RWPE1 (cell line): Measurements from ENCODE around the gene SLC9A9.

Experiments used
- CTCF ChIA-PET: fragments of 350-600 bp; sonication (Branson Sonifier 250); formaldehyde crosslinking; extraction: SDS; loops from one replicate; lab custom pipeline; 2021; lab: Yijun Ruan, JAX
- POLR2A ChIA-PET: fragments of 400-600 bp; formaldehyde crosslinking; extraction: SDS; loops from one replicate; lab custom pipeline; 2020; ENCODE audit warnings: antibody characterized with exemption; ENCODE audit not compliant: low non-redundant PET; lab: Yijun Ruan, JAX
- DNase-seq: peaks from one replicate; pipeline ENCODE4 v3.0.0; 2012; ENCODE audit warnings: low spot score
- H3K27ac ChIP-seq: fragments of 450-650 bp; 2 replicates; pipeline ENCODE4 v1.5.1; 2017
- TF ChIP-seq, protein P1 (sequence below): fragments of 450-650 bp; conservative IDR thresholded peaks from 2 replicates; pipeline ENCODE4 v1.5.1; 2017; ENCODE audit warnings: low read depth, mild to moderate bottlenecking

SLC9A9 gene

DNA sequence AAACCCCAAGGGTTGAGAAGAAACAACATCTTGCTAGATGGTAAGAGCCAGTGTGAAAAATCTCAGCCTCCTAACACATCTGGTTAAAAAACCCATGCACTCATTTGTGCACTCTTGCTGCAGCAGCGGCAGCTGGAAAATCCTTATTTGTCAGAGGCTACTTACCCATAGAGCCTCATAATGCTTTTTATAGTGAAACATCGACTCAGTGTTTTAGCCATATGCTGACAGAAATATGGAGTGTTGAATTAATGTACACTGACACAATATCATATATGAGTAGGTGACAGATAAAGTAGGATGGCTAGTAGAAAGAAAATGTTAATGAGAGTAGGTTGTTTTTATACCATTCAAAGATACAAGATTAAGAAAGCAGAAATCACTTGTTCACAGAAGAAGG is 13.0 kb downstream of the SLC9A9 start:
- CTCF ChIA-PET: no interaction called here
- TF ChIP-seq, protein P1, sequence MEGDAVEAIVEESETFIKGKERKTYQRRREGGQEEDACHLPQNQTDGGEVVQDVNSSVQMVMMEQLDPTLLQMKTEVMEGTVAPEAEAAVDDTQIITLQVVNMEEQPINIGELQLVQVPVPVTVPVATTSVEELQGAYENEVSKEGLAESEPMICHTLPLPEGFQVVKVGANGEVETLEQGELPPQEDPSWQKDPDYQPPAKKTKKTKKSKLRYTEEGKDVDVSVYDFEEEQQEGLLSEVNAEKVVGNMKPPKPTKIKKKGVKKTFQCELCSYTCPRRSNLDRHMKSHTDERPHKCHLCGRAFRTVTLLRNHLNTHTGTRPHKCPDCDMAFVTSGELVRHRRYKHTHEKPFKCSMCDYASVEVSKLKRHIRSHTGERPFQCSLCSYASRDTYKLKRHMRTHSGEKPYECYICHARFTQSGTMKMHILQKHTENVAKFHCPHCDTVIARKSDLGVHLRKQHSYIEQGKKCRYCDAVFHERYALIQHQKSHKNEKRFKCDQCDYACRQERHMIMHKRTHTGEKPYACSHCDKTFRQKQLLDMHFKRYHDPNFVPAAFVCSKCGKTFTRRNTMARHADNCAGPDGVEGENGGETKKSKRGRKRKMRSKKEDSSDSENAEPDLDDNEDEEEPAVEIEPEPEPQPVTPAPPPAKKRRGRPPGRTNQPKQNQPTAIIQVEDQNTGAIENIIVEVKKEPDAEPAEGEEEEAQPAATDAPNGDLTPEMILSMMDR: no peak
- POLR2A ChIA-PET: no interaction called here

DNA sequence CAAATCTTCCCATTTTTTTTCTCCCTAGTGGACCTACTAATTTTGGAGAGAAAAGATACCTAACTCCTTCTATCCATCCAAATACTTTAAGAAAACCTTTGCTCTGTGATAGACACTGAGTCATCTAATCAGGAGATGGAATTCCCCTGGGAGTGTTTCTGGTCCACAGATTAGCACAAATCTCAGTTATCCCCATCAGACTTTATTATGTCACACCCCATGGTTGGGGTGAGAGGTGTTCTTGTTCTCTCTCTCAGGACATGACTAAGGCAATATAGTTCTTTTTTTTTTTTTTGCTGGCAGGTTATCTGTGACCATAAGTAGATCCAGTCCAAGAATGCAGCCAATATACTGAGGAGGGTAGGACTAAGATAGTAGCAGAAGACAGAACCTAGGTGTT is 15.8 kb downstream of the SLC9A9 start:
- POLR2A ChIA-PET: no interaction called here
- TF ChIP-seq, protein P1: no peak
- DNase-seq: no peak

More for the DNA sequence above, 13.0 kb downstream of the SLC9A9 start:
- DNase-seq: no peak
- no peak overlapping the region for H3K27ac ChIP-seq

DNA sequence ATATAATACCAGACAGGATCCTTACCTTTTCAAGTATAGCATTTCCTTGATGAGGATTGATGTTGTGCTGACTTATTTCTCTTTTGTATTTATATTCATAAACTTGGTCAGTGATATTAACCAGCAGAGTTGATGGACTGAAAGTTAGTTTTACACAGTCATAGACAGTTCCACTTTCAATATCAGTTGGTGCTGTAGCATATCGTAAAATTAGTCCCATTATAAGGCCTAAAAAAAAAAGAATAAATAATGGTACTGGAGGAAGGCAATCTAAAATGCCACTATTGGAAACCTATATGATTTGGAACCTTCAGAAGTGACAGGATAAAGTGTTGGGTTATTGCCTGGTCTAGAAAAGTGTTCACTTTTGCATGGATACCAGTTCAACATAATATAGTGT is 16.3 kb downstream of the SLC9A9 start:
- TF ChIP-seq, protein P1: no peak
- ChIA-PET CTCF (no interaction called here), POLR2A (no interaction called here)
- no peak overlapping the region for H3K27ac ChIP-seq
- DNase-seq: no peak

More for the DNA sequence above, 15.8 kb downstream of the SLC9A9 start:
- CTCF ChIA-PET: no interaction called here
- no peak overlapping the region for H3K27ac ChIP-seq

DNA sequence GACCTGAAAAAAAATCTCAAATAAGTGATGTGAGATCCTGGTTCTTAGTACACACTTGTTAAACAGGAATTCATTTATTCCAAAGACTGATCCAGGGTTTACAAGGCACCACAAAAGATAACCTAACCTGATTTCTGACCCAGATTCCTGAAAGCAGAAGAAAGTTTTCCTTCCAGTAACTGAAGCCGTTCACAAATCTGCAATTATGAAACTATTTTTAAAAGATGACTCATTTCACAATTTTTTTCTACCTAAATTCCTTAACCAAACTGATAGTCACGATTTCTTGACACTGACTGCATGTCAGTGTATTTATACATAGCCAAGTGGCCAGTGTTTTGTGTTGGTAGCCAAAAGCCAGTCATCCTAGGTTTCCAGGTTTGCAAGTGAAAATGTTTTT is 17.1 kb downstream of the SLC9A9 start:
- TF ChIP-seq, protein P1: no peak
- ChIA-PET CTCF (no interaction called here), POLR2A (no interaction called here)
- no peak overlapping the region for H3K27ac ChIP-seq
- DNase-seq: no peak

DNA sequence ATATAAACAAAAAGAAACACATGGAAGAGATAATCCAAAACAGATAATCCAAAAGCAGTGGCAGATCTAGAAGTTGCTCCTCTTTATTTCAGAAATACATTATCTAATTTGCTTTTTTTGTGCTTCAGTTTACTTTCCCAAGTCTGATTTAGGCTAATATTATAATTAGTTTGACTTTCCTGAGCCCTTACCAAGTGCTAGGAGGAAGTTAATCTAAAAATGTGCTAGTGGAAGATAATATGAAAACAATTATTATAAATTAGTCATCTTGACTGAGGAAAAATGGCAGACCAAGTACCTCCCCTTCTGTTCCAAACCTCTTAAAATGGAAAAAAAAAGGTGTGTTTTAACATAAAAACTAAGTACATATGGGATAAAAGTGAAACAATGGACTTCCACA is 17.5 kb downstream of the SLC9A9 start:
- CTCF ChIA-PET: no interaction called here

DNA sequence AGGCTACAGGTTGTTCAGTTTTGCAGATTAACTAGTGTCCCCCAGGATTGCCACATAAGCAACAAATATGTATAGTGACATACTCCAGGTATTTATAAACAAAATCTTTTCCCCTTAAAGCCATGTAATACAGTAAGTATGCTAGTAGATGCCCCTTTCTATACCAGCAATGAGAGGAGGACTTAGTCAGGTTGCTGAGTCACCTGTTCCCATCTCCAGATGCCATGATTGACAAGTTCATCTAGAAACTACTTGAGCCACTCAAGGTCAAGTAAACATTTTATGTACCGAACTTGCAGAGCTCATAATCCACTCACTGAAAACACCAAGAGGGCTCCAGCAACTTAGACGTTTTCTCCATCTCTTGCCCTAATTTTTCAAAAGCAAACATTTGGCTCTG is 18.2 kb downstream of the SLC9A9 start:
- ChIA-PET CTCF (no interaction called here), POLR2A (no interaction called here)
- DNase-seq: no peak
- TF ChIP-seq, protein P1: no peak
- no peak overlapping the region for H3K27ac ChIP-seq

More for the DNA sequence above, 17.5 kb downstream of the SLC9A9 start:
- DNase-seq: no peak
- POLR2A ChIA-PET: no interaction called here
- TF ChIP-seq, protein P1: no peak
- no peak overlapping the region for H3K27ac ChIP-seq

DNA sequence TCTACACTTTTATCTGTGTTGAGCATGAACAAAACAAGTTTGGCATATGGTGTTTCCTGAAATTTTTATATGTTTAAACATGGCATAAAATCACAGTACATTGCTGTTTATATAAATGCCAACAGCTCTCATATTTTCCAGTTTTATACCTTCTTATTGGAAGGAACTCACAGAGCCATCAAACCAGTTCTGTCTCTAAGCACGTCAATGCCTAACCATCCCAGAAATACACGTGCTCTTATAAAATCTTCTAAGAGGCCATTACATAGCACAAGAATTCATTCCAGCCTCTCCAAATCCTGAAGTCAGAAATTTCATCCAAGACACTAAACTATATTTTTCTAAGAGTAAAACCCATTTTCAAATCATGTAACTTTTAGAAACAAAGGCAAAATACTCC is 20.8 kb downstream of the SLC9A9 start:
- TF ChIP-seq, protein P1: no peak
- ChIA-PET POLR2A (no interaction called here), CTCF (no interaction called here)
- no peak for DNase-seq
- H3K27ac ChIP-seq: no peak overlapping the region
